Trophoblast cell (in vitro differentiated cells and primary cell): ENCODE data around the gene FTO.
A peak's percentile ranks its signal among the peaks of the same experiment; 100 is the strongest.

Experiments used
- DNase-seq, 2 donors: peaks; one replicate each; pipeline ENCODE4 v3.0.0-alpha.2; 2016
- H2AFZ ChIP-seq: 2 replicates; pipeline ENCODE4 v1.6.1; 2013; ENCODE audit warnings: low read length, moderate library complexity, mild to moderate bottlenecking; ENCODE audit not compliant: insufficient read depth, poor library complexity
- H2AK5ac ChIP-seq: 2 replicates; pipeline ENCODE4 v1.6.1; 2013; ENCODE audit warnings: mild to moderate bottlenecking, low read length
- H2BK120ac ChIP-seq: 2 replicates; pipeline ENCODE4 v1.6.1; 2013; ENCODE audit warnings: low read length, mild to moderate bottlenecking, moderate library complexity; ENCODE audit not compliant: insufficient read depth, poor library complexity
- H2BK12ac ChIP-seq: 2 replicates; pipeline ENCODE4 v1.6.1; 2013; ENCODE audit warnings: mild to moderate bottlenecking, low read length, moderate library complexity
- H2BK5ac ChIP-seq: 2 replicates; pipeline ENCODE4 v1.6.1; 2013; ENCODE audit warnings: low read length, low read depth, moderate library complexity, mild to moderate bottlenecking; ENCODE audit not compliant: poor library complexity
- H3K14ac ChIP-seq: 2 replicates; pipeline ENCODE4 v1.6.1; 2013; ENCODE audit warnings: mild to moderate bottlenecking, low read length
- H3K18ac ChIP-seq: 2 replicates; pipeline ENCODE4 v1.6.1; 2013; ENCODE audit warnings: mild to moderate bottlenecking, low read length
- H3K23ac ChIP-seq: 2 replicates; pipeline ENCODE4 v1.6.1; 2013; ENCODE audit warnings: low read length
- H3K27ac ChIP-seq: 2 replicates; pipeline ENCODE4 v1.5.1; 2013; ENCODE audit warnings: low read depth, mild to moderate bottlenecking, inconsistent platforms, low read length, moderate library complexity
- H3K27me3 ChIP-seq: 2 replicates; pipeline ENCODE4 v1.6.1; 2013; ENCODE audit warnings: inconsistent platforms, mild to moderate bottlenecking, low read length, moderate library complexity; ENCODE audit not compliant: insufficient read depth
- H3K36me3 ChIP-seq, 2 experiments: 1 replicate in 1 of 2; 2 replicates in 1 of 2; pipeline ENCODE4 v1.6.1; 2013; ENCODE audit warnings: low read length in 2 of 2, mild to moderate bottlenecking in 2 of 2, moderate library complexity in 1 of 2; ENCODE audit not compliant: insufficient read depth in 2 of 2, control insufficient read depth in 1 of 2
- H3K4ac ChIP-seq: 2 replicates; pipeline ENCODE4 v1.6.1; 2013; ENCODE audit warnings: low read depth, mild to moderate bottlenecking, low read length, moderate library complexity
- H3K4me1 ChIP-seq, 2 experiments: 1 replicate in 1 of 2; 2 replicates in 1 of 2; pipeline ENCODE4 v1.6.1; 2013; ENCODE audit warnings: low read length in 2 of 2, mild to moderate bottlenecking in 2 of 2, moderate library complexity in 1 of 2; ENCODE audit not compliant: insufficient read depth in 2 of 2, control insufficient read depth in 1 of 2
- H3K4me2 ChIP-seq: 2 replicates; pipeline ENCODE4 v1.6.1; 2013; ENCODE audit warnings: inconsistent platforms, mild to moderate bottlenecking, low read length, moderate library complexity
- H3K4me3 ChIP-seq: 2 replicates; pipeline ENCODE4 v1.5.1; 2013; ENCODE audit warnings: mild to moderate bottlenecking, low read depth, low read length, inconsistent platforms
- H3K79me1 ChIP-seq: one replicate; pipeline ENCODE4 v1.6.1; 2013; ENCODE audit warnings: low read length
- H3K79me2 ChIP-seq: 2 replicates; pipeline ENCODE4 v1.6.1; 2013; ENCODE audit warnings: low read length, mild to moderate bottlenecking; ENCODE audit not compliant: control insufficient read depth, insufficient read depth, poor library complexity
- H3K9ac ChIP-seq: 2 replicates; pipeline ENCODE4 v1.6.1; 2013; ENCODE audit warnings: mild to moderate bottlenecking, low read length
- H3K9me3 ChIP-seq: 2 replicates; pipeline ENCODE4 v1.6.1; 2013; ENCODE audit warnings: low read depth, mild to moderate bottlenecking, control low read depth, inconsistent platforms, low read length; ENCODE audit not compliant: insufficient read depth
- H4K12ac ChIP-seq: 2 replicates; pipeline ENCODE4 v1.6.1; 2013; ENCODE audit warnings: low read depth, mild to moderate bottlenecking, low read length, moderate library complexity
- H4K8ac ChIP-seq: 2 replicates; pipeline ENCODE4 v1.6.1; 2013; ENCODE audit warnings: low read depth, mild to moderate bottlenecking, low read length, moderate library complexity
- H4K91ac ChIP-seq: one replicate; pipeline ENCODE4 v1.6.1; 2013; ENCODE audit warnings: low read depth, mild to moderate bottlenecking, low read length, moderate library complexity
- WGBS: extraction: QIAGEN DNeasy Blood & Tissue Kit; methylation state at CpG from one replicate; pipeline ENCODE4 v1.1.7; 2013; ENCODE audit warnings: missing lambda C conversion rate; ENCODE audit not compliant: insufficient read length, insufficient coverage; ENCODE audit errors: extremely low coverage; 5-methylcytosine and 5-hydroxymethylcytosine counted together

FTO gene

GRCh38 chr16:54077050-54077821, 373.3 kb downstream of the FTO start:
- H4K8ac ChIP-seq = no peak overlapping the region
- H3K79me1 ChIP-seq = no peaks in the 10 kb centered on the region
- H3K18ac ChIP-seq = no peak overlapping the region
- H3K9ac ChIP-seq = no peak overlapping the region
- H4K12ac ChIP-seq = peak overlapping the region; percentile 73
- no peak overlapping the region for H3K14ac ChIP-seq
- no peak overlapping the region for H3K4ac ChIP-seq
- no peak overlapping the region for H2BK5ac ChIP-seq
- no peak overlapping the region for H3K4me2 ChIP-seq
- no peaks in the 10 kb centered on the region for H3K9me3 ChIP-seq
- H3K4me3 ChIP-seq = no peak overlapping the region
- WGBS = no CpG with 5 or more reads among the region's 9 CpGs
- H4K91ac ChIP-seq = no peak overlapping the region
- no peak overlapping the region for H3K23ac ChIP-seq
- H3K27me3 ChIP-seq = no peaks in the 10 kb centered on the region
- peaks cover 0 to 8% of the 10 kb centered on the region in 2 experiments for H3K4me1 ChIP-seq
- H3K79me2 ChIP-seq = no peaks in the 10 kb centered on the region
- no peak overlapping the region for H2BK12ac ChIP-seq
- no peak for DNase-seq
- H2AK5ac ChIP-seq = no peak overlapping the region
- no peak overlapping the region for H3K27ac ChIP-seq
- no peaks in the 10 kb centered on the region for H3K36me3 ChIP-seq
- no peak overlapping the region for H2BK120ac ChIP-seq
- no peak overlapping the region for H2AFZ ChIP-seq

DNA sequence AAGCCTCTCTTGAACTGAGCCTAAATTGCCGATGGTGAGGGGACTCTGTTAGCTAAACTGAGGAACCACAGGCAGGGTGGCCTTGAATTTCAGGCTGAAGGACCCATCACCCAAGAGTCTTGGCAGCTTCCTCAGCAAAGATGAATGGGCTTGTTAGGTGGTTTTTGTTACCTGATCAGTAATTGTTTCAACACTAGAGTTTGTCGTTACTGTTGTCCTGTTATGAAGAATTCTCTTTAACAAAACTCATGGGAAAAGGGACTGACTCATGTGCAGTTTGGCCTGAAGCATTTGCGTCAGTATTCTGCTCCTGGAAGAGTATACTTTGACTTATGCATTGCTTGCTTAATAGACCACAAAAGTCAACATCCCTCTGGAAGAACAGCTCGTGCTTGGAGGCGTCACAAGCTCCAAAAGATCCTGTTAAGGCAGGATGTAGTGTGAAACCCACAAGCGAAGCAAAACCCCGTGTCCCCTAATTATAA, 376.6 kb downstream of the FTO start:
- Histone ChIP-seq H3K27me3 (no peaks in the 10 kb centered on the region), H3K27ac (no peak overlapping the region), H3K18ac (no peak overlapping the region), H3K4me1 (peaks cover 0 to 8% of the 10 kb centered on the region in 2 experiments), H3K4ac (no peak overlapping the region), H4K8ac (no peak overlapping the region), H4K12ac (no peak overlapping the region), H2AK5ac (no peak overlapping the region), H3K79me2 (no peaks in the 10 kb centered on the region), H3K79me1 (no peaks in the 10 kb centered on the region), H3K9ac (no peak overlapping the region), H2BK120ac (no peak overlapping the region), H3K14ac (no peak overlapping the region), H3K4me2 (no peak overlapping the region), H4K91ac (no peak overlapping the region), H2AFZ (no peak overlapping the region), H2BK5ac (no peak overlapping the region), H3K36me3 (no peaks in the 10 kb centered on the region), H2BK12ac (no peak overlapping the region), H3K23ac (no peak overlapping the region), H3K9me3 (no peaks in the 10 kb centered on the region), H3K4me3 (no peak overlapping the region)
- WGBS = no CpG with 5 or more reads among the region's 7 CpGs
- no peak for DNase-seq

DNA sequence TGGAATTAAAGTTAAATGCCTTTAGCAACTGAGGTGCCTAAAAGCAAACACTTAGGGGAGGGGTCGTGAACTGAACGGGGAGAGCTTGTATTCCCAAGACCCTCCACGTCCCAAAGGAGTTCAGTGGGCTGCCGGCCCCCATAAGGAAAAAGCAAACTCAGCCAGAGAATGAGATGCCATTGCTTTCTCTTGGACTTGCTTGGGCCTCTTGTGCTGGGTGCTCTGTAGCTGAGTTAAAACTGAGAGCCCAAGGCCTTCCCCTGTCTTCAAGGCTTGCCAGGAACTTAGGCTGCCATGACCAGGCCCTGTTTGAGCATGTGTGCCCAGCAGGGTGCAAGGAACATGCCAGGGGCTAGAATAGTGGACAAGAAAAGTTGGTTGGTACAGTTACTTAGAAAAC, 382.8 kb downstream of the FTO start:
- no peak overlapping the region for H4K91ac ChIP-seq
- H3K4me3 ChIP-seq = no peak overlapping the region
- H3K23ac ChIP-seq = no peak overlapping the region
- H2AFZ ChIP-seq = no peak overlapping the region
- no peaks in the 10 kb centered on the region for H3K79me2 ChIP-seq
- no peak overlapping the region for H3K9ac ChIP-seq
- no peak overlapping the region for H4K12ac ChIP-seq
- no peak overlapping the region for H2BK12ac ChIP-seq
- no peak for DNase-seq
- no peak overlapping the region for H3K18ac ChIP-seq
- H3K79me1 ChIP-seq = no peaks in the 10 kb centered on the region
- no peak overlapping the region for H3K4me2 ChIP-seq
- H3K9me3 ChIP-seq = peaks cover 2% of the 10 kb centered on the region
- H3K4ac ChIP-seq = no peak overlapping the region
- H2BK120ac ChIP-seq = no peak overlapping the region
- H3K36me3 ChIP-seq = no peaks in the 10 kb centered on the region
- H3K27ac ChIP-seq = no peak overlapping the region
- H2AK5ac ChIP-seq = no peak overlapping the region
- H4K8ac ChIP-seq = no peak overlapping the region
- no peak overlapping the region for H2BK5ac ChIP-seq
- H3K4me1 ChIP-seq = no peaks in the 10 kb centered on the region
- no peaks in the 10 kb centered on the region for H3K27me3 ChIP-seq
- H3K14ac ChIP-seq = no peak overlapping the region
- WGBS = no CpG with 5 or more reads among the region's 4 CpGs

DNA sequence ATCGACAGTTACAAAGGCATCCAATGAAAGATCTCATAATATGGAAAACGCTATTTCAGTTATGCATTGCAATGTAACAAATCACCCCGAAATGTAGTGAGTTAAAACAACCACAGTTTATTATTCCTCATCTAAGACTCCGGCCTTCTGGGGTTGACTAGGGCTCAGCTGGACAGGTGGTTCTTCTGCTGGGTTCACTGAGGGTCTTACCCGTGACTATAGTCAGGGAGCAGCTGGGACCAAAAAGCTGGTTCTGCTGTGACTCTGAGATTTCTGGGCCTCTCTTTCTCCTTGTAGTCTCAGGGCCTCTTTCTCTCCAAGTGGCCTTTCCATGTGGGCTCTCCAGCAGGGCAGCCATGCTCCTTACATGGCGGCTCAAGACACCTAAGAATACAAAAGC, 386.6 kb downstream of the FTO start:
- no peak overlapping the region for H3K23ac ChIP-seq
- H2BK5ac ChIP-seq = no peak overlapping the region
- no peak overlapping the region for H3K27ac ChIP-seq
- no peak overlapping the region for H3K4me2 ChIP-seq
- H3K36me3 ChIP-seq = no peaks in the 10 kb centered on the region
- H3K4ac ChIP-seq = no peak overlapping the region
- no peak overlapping the region for H2AK5ac ChIP-seq
- no peaks in the 10 kb centered on the region for H3K4me1 ChIP-seq
- no peak overlapping the region for H2BK120ac ChIP-seq
- H3K9me3 ChIP-seq = peaks cover 2% of the 10 kb centered on the region
- no peak overlapping the region for H4K8ac ChIP-seq
- H3K4me3 ChIP-seq = no peak overlapping the region
- H3K14ac ChIP-seq = no peak overlapping the region
- no peak overlapping the region for H4K91ac ChIP-seq
- H2AFZ ChIP-seq = no peak overlapping the region
- H3K9ac ChIP-seq = no peak overlapping the region
- H3K27me3 ChIP-seq = no peaks in the 10 kb centered on the region
- no peaks in the 10 kb centered on the region for H3K79me2 ChIP-seq
- H4K12ac ChIP-seq = no peak overlapping the region
- DNase-seq = no peak
- no peak overlapping the region for H2BK12ac ChIP-seq
- H3K18ac ChIP-seq = no peak overlapping the region
- no peaks in the 10 kb centered on the region for H3K79me1 ChIP-seq
- no CpG with 5 or more reads among the region's 6 CpGs for WGBS
